Natural killer cell (primary cell): Measurements from ENCODE around the gene TEX52. TPM values are rescaled to one million over a fixed set of nuclear protein-coding genes. Genes with fewer than 3 reads are reported as not detected.
A peak's percentile ranks its signal among the peaks of the same experiment; 100 is the strongest.
"Not testable (repeated sequence)": the region's sequence is repeated elsewhere in the genome, so short reads cannot be mapped to it uniquely, and the experiment has no call there.

Experiments used
- ATAC-seq, 3 donors: fragments of 150-1000 bp in 2 of 3; fragments of 200-7000 bp in 1 of 3; cut with Tn5 transposase; 1 replicate in 1 of 3; 2 replicates in 2 of 3; pipeline ENCODE4 v1.10.0; 2021; ENCODE audit warnings: mild to moderate bottlenecking in 2 of 3, moderate library complexity in 2 of 3
- DNase-seq, 2 donors: peaks; one replicate each; pipeline versions ENCODE4 v3.0.0 to v3.0.0-alpha.2; 2013 to 2021; ENCODE audit warnings: mixed read lengths in 1 of 2
- H3K27ac ChIP-seq: one replicate; pipeline ENCODE4 v1.5.1; 2013; ENCODE audit warnings: mild to moderate bottlenecking, low read length
- H3K27me3 ChIP-seq: one replicate; pipeline ENCODE4 v1.6.1; 2013; ENCODE audit warnings: low read length; ENCODE audit not compliant: control insufficient read depth, insufficient read depth
- H3K36me3 ChIP-seq: one replicate; pipeline ENCODE4 v1.6.1; 2013; ENCODE audit warnings: low read length; ENCODE audit not compliant: control insufficient read depth, insufficient read depth
- H3K4me1 ChIP-seq: one replicate; pipeline ENCODE4 v1.6.1; 2013; ENCODE audit warnings: low read length; ENCODE audit not compliant: control insufficient read depth, insufficient read depth
- H3K4me3 ChIP-seq: one replicate; pipeline ENCODE4 v1.5.1; 2013; ENCODE audit warnings: low read length
- H3K9me3 ChIP-seq: one replicate; pipeline ENCODE4 v1.6.1; 2013; ENCODE audit warnings: low read length; ENCODE audit not compliant: control insufficient read depth, insufficient read depth
- H3K27ac Mint-ChIP-seq, 2 donors: one replicate each; pipeline ENCODE4 v1.8.0; 2022; ENCODE audit warnings: mild to moderate bottlenecking in 2 of 2, mixed read lengths in 2 of 2, moderate library complexity in 1 of 2
- H3K27me3 Mint-ChIP-seq, 2 donors: one replicate each; pipeline ENCODE4 v1.8.0; 2022; ENCODE audit warnings: low read depth in 2 of 2, mixed read lengths in 2 of 2
- H3K36me3 Mint-ChIP-seq: one replicate; pipeline ENCODE4 v1.8.0; 2022; ENCODE audit warnings: mixed read lengths
- H3K4me1 Mint-ChIP-seq, 2 donors: one replicate each; pipeline ENCODE4 v1.8.0; 2022; ENCODE audit warnings: mixed read lengths in 2 of 2
- H3K4me3 Mint-ChIP-seq: one replicate; pipeline ENCODE4 v1.8.0; 2022; ENCODE audit warnings: mild to moderate bottlenecking, moderate library complexity, mixed read lengths
- H3K9me3 Mint-ChIP-seq, 2 donors: one replicate each; pipeline ENCODE4 v1.8.0; 2022; ENCODE audit warnings: mixed read lengths in 2 of 2
- CTCF ChIP-seq: fragments of 200-600 bp; IDR thresholded peaks from one replicate; pipeline ENCODE4 v1.8.0; 2022; ENCODE audit warnings: antibody characterized with exemption
- WGBS: methylation state at CpG from one replicate; pipeline ENCODE4 v1.1.7; 2013; ENCODE audit warnings: missing lambda C conversion rate; ENCODE audit not compliant: insufficient coverage; 5-methylcytosine and 5-hydroxymethylcytosine counted together
- intact Hi-C: fragments of 100-400 bp; cut with micrococcal nuclease; formaldehyde crosslinking; loops from one replicate; pipeline ENCODE4 v1.14.2; 2022
- total RNA-seq, 4 donors: library from RNA; stranded (reverse); fragments of 120-200 nt in 1 of 4; gene quantifications; one replicate each; pipeline versions ENCODE4 v1.2.3 to v1.2.4, GENCODE V29; 2013 to 2022

Gene TEX52
- total RNA-seq, 3 donors from 2014 or later (not counting 1 experiment from before 2014, with no cell fraction given), result not detected

GRCh38 chr12:2864198-2864597 is 7.4 kb upstream of the TEX52 start:
- no peak for TF ChIP-seq CTCF
- WGBS, result 96% methylated on average over 9 of the region's 9 CpGs
- Mint-ChIP-seq H3K4me3 (no peak overlapping the region), H3K9me3 (no peaks in the 10 kb centered on the region), H3K36me3 (no peaks in the 10 kb centered on the region), H3K27me3 (no peaks in the 10 kb centered on the region), H3K4me1 (no peaks in the 10 kb centered on the region), H3K27ac (no peak overlapping the region)
- DNase-seq (no peak), ATAC-seq (no peak)
- intact Hi-C loops, result no loop called here
- H3K4me3 ChIP-seq, result no peak overlapping the region
- no peaks in the 10 kb centered on the region for H3K36me3 ChIP-seq
- H3K9me3 ChIP-seq, result no peaks in the 10 kb centered on the region
- no peak overlapping the region for H3K27ac ChIP-seq
- no peaks in the 10 kb centered on the region for H3K4me1 ChIP-seq
- no peaks in the 10 kb centered on the region for H3K27me3 ChIP-seq

GRCh38 chr12:2863402-2863801 is 6.6 kb upstream of the TEX52 start:
- H3K4me1 ChIP-seq, H3K9me3 Mint-ChIP-seq, H3K36me3 ChIP-seq, H3K4me3 Mint-ChIP-seq, DNase-seq, H3K4me3 ChIP-seq, H3K9me3 ChIP-seq, H3K27ac Mint-ChIP-seq, intact Hi-C loops, H3K27ac ChIP-seq, H3K27me3 ChIP-seq, H3K4me1 Mint-ChIP-seq, ATAC-seq, H3K27me3 Mint-ChIP-seq, H3K36me3 Mint-ChIP-seq: not testable (repeated sequence)
- whole genome bisulfite sequencing, result 98% methylated on average over 7 of the region's 7 CpGs

GRCh38 chr12:2862876-2863275 is 6.0 kb upstream of the TEX52 start:
- peaks cover 6% of the 10 kb centered on the region for H3K36me3 ChIP-seq
- WGBS, result 97% methylated on average over 7 of the region's 7 CpGs
- H3K36me3 Mint-ChIP-seq, result no peaks in the 10 kb centered on the region
- H3K27ac Mint-ChIP-seq, result no peak overlapping the region
- H3K4me1 ChIP-seq, result no peaks in the 10 kb centered on the region
- no peak for TF ChIP-seq CTCF
- H3K4me3 Mint-ChIP-seq, result no peak overlapping the region
- no peak overlapping the region for H3K4me3 ChIP-seq
- H3K27ac ChIP-seq, result no peak overlapping the region
- no peaks in the 10 kb centered on the region for H3K9me3 Mint-ChIP-seq
- H3K4me1 Mint-ChIP-seq, result no peaks in the 10 kb centered on the region
- intact Hi-C loops, result no loop called here
- H3K27me3 ChIP-seq, result no peaks in the 10 kb centered on the region
- DNase-seq (no peak), ATAC-seq (no peak)
- no peaks in the 10 kb centered on the region for H3K27me3 Mint-ChIP-seq
- H3K9me3 ChIP-seq, result no peaks in the 10 kb centered on the region

- Mint-ChIP-seq H3K27me3 (no peaks in the 10 kb centered on the region), H3K27ac (peak overlapping the region in 1 of 2 donors; percentile 50), H3K4me1 (no peaks in the 10 kb centered on the region), H3K9me3 (no peaks in the 10 kb centered on the region), H3K36me3 (no peaks in the 10 kb centered on the region), H3K4me3 (no peak overlapping the region)
- Histone ChIP-seq H3K36me3 (peaks cover 6% of the 10 kb centered on the region), H3K27ac (no peak overlapping the region), H3K4me1 (no peaks in the 10 kb centered on the region), H3K4me3 (no peak overlapping the region), H3K9me3 (no peaks in the 10 kb centered on the region), H3K27me3 (no peaks in the 10 kb centered on the region)
- intact Hi-C loops, result no loop called here
- no peak for TF ChIP-seq CTCF
- DNase-seq (no peak), ATAC-seq (no peak)
Observed at GRCh38 chr12:2860170-2860569, 3.3 kb upstream of the TEX52 start.
